BE2C (cell line): Measurements from ENCODE around the gene SCN8A.

ENCODE experiments used
- DNase-seq: peaks from one replicate; pipeline ENCODE4 v3.0.0-alpha.2; 2020
- H3K27me3 ChIP-seq: fragments of 250-450 bp; sonication (Bioruptor Pico); 2 replicates; pipeline ENCODE4 v1.5.1; 2020; ENCODE audit warnings: mild to moderate bottlenecking
- H3K36me3 ChIP-seq: fragments of 250-450 bp; sonication (Bioruptor Pico); 2 replicates; pipeline ENCODE4 v1.5.1; 2020; ENCODE audit warnings: mild to moderate bottlenecking
- H3K4me1 ChIP-seq: fragments of 250-450 bp; sonication (Bioruptor Pico); 2 replicates; pipeline ENCODE4 v1.5.1; 2020
- H3K4me3 ChIP-seq: 2 replicates; pipeline ENCODE4 v1.5.1; 2011; ENCODE audit warnings: low read depth, low read length
- H3K9me3 ChIP-seq: fragments of 250-450 bp; sonication (Bioruptor Pico); 2 replicates; pipeline ENCODE4 v1.5.1; 2020
- TF ChIP-seq, protein P1 (sequence below): IDR thresholded peaks from 2 replicates; pipeline ENCODE4 v1.5.1; 2012; ENCODE audit warnings: mild to moderate bottlenecking, low read depth, low read length

SCN8A gene

DNA sequence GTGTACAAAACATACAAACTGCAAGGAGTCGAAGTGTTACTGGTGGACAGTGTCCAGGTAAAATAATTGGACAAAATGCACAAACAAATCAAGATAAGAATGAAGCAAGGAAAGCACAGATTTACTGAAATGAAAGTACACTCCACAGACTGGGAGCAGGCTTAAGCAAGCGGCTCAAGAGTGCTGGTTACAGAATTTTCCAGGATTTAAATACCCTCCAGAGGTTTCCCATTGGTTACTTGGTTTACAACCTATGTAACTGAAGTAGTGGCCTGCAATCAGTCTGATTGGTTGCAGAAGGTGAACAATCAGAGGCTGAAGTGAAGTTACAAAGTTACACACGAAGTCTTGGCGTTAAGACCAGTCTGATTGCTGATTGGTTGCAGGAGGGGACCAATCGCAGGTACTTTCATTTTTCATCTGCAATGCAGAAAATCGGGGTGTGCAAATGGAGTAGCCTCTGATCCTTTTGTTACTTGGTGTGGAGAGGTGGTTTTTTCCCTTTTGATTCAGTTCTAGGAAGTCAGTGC lies 11.6 kb upstream of the SCN8A start:
- H3K36me3 ChIP-seq: no peaks in the 10 kb centered on the region
- H3K9me3 ChIP-seq: 0 out of 2 replicates have a peak, but pooled peaks cover 3% of the 10 kb centered on the region
- H3K4me1 ChIP-seq: no peaks in the 10 kb centered on the region
- H3K4me3 ChIP-seq: no peak overlapping the region
- no peaks in the 10 kb centered on the region for H3K27me3 ChIP-seq
- no peak for DNase-seq
- TF ChIP-seq, protein P1, sequence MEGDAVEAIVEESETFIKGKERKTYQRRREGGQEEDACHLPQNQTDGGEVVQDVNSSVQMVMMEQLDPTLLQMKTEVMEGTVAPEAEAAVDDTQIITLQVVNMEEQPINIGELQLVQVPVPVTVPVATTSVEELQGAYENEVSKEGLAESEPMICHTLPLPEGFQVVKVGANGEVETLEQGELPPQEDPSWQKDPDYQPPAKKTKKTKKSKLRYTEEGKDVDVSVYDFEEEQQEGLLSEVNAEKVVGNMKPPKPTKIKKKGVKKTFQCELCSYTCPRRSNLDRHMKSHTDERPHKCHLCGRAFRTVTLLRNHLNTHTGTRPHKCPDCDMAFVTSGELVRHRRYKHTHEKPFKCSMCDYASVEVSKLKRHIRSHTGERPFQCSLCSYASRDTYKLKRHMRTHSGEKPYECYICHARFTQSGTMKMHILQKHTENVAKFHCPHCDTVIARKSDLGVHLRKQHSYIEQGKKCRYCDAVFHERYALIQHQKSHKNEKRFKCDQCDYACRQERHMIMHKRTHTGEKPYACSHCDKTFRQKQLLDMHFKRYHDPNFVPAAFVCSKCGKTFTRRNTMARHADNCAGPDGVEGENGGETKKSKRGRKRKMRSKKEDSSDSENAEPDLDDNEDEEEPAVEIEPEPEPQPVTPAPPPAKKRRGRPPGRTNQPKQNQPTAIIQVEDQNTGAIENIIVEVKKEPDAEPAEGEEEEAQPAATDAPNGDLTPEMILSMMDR: no peak

DNA sequence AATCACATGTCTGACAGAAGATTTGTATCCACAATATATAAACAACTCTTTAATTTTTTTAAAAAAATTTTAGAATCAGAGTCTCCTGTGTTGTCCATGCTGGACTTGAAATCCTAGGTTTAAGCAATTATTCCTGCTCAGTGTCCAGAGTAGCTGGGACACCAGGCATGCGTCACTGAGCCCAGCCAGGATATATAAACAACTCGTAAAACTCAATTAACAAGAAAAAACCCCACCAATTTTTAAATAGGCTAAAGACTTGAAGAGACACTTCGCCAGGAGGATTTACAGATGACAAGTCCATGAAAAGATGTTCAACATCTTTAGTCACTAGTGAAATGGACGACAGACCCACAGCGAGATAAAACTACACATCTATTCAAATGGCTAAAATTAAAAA lies 2.0 kb upstream of the SCN8A start:
- Histone ChIP-seq H3K27me3 (no peaks in the 10 kb centered on the region), H3K9me3 (no peaks in the 10 kb centered on the region), H3K4me3 (no peak overlapping the region), H3K36me3 (no peaks in the 10 kb centered on the region), H3K4me1 (peaks cover 3% of the 10 kb centered on the region; the same call in 1 of the 2 replicates)
- DNase-seq: no peak
- TF ChIP-seq, protein P1: no peak

DNA sequence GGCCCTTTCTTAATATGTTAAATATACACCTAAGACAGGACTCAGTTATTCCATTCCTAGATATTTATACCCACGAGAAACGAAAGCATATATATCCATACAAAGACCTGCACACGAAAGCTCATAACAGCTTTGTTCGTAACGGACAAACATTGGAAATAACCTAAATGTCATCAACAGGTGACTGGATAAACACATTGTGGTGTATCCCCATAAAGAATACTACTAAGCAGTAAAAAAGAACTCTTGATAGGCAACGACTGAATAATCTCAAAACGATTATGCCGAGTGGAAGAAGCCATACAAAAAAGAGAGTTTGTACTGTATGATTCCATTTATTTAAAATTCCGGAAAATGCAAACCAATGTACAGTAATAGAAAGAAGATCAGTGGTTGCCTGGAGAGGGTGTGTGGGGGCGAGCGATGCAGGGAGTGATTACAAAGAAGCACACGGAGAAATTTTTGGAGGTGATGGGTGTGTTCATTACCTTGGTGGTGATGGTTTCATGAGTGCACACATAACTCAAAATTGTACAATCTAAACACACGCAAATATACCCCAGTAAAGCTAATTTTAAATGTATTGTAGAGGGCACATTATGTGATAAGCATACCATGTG lies 1.4 kb upstream of the SCN8A start:
- DNase-seq: no peak
- Histone ChIP-seq H3K36me3 (no peaks in the 10 kb centered on the region), H3K9me3 (no peaks in the 10 kb centered on the region), H3K4me3 (no peak overlapping the region), H3K27me3 (no peaks in the 10 kb centered on the region), H3K4me1 (peaks cover 3% of the 10 kb centered on the region; the same call in 1 of the 2 replicates)
- TF ChIP-seq, protein P1: no peak

DNA sequence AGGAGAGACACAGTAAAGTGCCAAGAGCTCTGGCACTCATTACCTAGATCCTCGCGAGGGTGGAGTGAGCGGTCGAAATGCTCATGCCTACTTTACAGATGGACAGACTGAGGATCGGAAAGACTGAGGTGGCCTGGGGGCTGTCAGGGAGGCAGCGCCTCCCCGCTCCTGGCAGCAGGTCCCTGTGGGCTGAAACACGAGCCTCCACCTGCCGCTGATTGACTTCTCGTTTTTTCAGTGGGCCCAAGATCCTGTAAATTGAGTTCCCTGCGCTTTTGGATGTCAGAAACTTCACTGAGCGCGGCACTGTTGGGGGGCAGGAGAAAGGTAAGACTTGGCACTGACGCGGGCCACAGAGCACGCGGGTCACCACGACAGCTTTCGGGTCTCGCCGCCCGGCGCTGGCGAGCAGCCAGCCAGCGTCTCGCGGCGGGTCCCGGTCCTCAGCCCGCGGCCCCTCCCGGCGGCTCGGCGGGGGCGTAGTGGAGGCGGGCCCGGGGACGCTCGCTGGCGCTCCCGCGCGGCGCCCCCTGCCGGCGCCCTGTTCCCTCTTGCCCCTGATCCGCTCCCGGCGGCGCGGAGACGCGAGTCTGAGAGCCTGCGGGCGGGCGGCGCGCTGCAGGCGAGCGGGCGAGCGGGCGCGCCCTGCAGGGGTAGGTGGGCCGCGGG lies 552 bp upstream of the SCN8A start:
- H3K4me1 ChIP-seq: peaks cover 3% of the 10 kb centered on the region; the same call in 1 of the 2 replicates
- TF ChIP-seq, protein P1: peak; percentile 47
- no peaks in the 10 kb centered on the region for H3K27me3 ChIP-seq
- H3K4me3 ChIP-seq: peak overlapping the region; percentile 65
- H3K36me3 ChIP-seq: no peaks in the 10 kb centered on the region
- peak; percentile 95 for DNase-seq
- H3K9me3 ChIP-seq: no peaks in the 10 kb centered on the region

DNA sequence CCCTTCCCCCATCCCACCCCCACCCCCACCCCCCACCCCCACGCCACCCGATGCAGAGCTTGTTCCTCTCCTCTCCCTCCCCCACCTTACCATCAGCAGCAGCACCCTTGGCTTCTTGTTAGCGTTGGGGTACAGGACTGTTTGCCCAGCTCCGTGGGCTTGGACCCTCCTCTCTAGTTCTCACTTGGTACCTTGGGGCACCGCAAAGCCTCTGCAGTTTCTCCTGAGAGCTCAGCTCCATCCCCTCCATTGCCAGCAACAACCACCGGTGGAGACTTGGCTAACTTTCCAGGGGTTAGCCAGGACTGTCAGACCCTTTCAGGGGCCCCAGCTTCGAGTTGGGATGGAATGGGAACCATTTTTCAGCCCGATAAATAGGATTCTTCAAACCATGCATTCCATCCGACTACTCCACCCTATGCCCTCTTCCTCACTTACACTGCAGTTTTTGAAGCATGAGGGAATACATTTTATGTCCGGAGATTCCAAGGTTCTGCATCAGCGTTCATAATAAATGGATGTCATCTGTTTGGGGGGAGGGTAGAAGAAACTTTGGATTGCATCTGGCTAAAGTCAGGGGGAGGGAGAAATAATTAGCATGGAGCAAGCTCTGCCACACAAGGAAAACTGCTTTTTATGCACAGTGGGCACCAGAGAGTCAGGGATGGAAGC lies 1.1 kb downstream of the SCN8A start:
- peak; percentile 25 for DNase-seq
- H3K36me3 ChIP-seq: no peaks in the 10 kb centered on the region
- no peaks in the 10 kb centered on the region for H3K9me3 ChIP-seq
- H3K4me3 ChIP-seq: peak overlapping the region; percentile 91
- H3K4me1 ChIP-seq: peaks cover 3% of the 10 kb centered on the region; the same call in 1 of the 2 replicates
- TF ChIP-seq, protein P1: no peak
- H3K27me3 ChIP-seq: no peaks in the 10 kb centered on the region
